SK-N-SH (cell line): ENCODE data around the gene KCNIP4. TPM values are rescaled to one million over a fixed set of nuclear protein-coding genes. Genes with fewer than 3 reads are reported as not detected.

Source experiments
- CTCF ChIA-PET: fragments of 300-600, 350-600 bp; formaldehyde crosslinking; extraction: SDS; loops from one replicate; lab custom pipeline; 2021; lab: Yijun Ruan, JAX
- POLR2A ChIA-PET: fragments of 350-600 bp; sonication (Branson Sonifier 250); formaldehyde crosslinking; extraction: SDS; loops from one replicate; lab custom pipeline; 2020; ENCODE audit warnings: antibody characterized with exemption, inconsistent platforms; lab: Yijun Ruan, JAX
- DNase-seq: peaks from one replicate; pipeline ENCODE4 v3.0.0; 2012
- H2AFZ ChIP-seq: fragments of 200-600 bp; sonication (generic); 2 replicates; pipeline ENCODE4 v1.8.1; 2016; ENCODE audit warnings: antibody characterized with exemption, mild to moderate bottlenecking, low read depth
- H3F3A ChIP-seq: fragments of 200-600 bp; sonication (generic); replicated peaks from 2 replicates; pipeline ENCODE3; 2016; ENCODE audit warnings: antibody characterized with exemption, mild to moderate bottlenecking; ENCODE audit not compliant: insufficient read depth
- H3K27ac ChIP-seq, 2 experiments: fragments of 200-500 bp in 1 of 2; fragments of 200-600 bp in 1 of 2; sonication (Bioruptor generic) in 1 of 2; sonication (generic), shearing (Covaris generic) in 1 of 2; 2 replicates each; pipeline versions ENCODE4 v1.5.1 to v1.6.1; 2014 to 2016; ENCODE audit warnings: low read depth in 2 of 2, inconsistent platforms in 1 of 2, low read length in 1 of 2, mild to moderate bottlenecking in 1 of 2, mixed read lengths in 1 of 2
- H3K27me3 ChIP-seq: fragments of 200-600 bp; sonication (generic), shearing (Covaris generic); 2 replicates; pipeline ENCODE4 v1.6.1; 2016; ENCODE audit warnings: mixed run types; ENCODE audit not compliant: insufficient read depth
- H3K36me3 ChIP-seq, 2 experiments: fragments of 200-500 bp in 1 of 2; fragments of 200-600 bp in 1 of 2; sonication (Bioruptor generic) in 1 of 2; sonication (generic) in 1 of 2; replicated peaks in 1 of 2; 2 replicates each; pipeline versions ENCODE3 to v1.5.1; 2014 to 2016; ENCODE audit warnings: low read length in 1 of 2, mild to moderate bottlenecking in 1 of 2; ENCODE audit not compliant: insufficient read depth in 2 of 2, control insufficient read depth in 1 of 2
- H3K4me1 ChIP-seq, 2 experiments: fragments of 200-500 bp in 1 of 2; fragments of 200-600 bp in 1 of 2; sonication (Bioruptor generic) in 1 of 2; sonication (generic), shearing (Covaris generic) in 1 of 2; 2 replicates each; pipeline versions ENCODE4 v1.5.1 to v1.6.1; 2014 to 2016; ENCODE audit warnings: low read depth in 1 of 2, low read length in 1 of 2, mixed run types in 1 of 2; ENCODE audit not compliant: insufficient read depth in 2 of 2, control insufficient read depth in 1 of 2
- H3K4me2 ChIP-seq: fragments of 200-600 bp; sonication (generic), shearing (Covaris generic); 2 replicates; pipeline ENCODE4 v1.6.1; 2017; ENCODE audit warnings: mixed run types
- H3K4me3 ChIP-seq, 2 experiments: fragments of 200-500 bp in 1 of 2; fragments of 200-600 bp in 1 of 2; sonication (Bioruptor generic) in 1 of 2; sonication (generic), shearing (Covaris generic) in 1 of 2; 2 replicates each; pipeline versions ENCODE4 v1.5.1 to v1.8.1; 2014 to 2016; ENCODE audit warnings: low read depth in 2 of 2, inconsistent platforms in 1 of 2, low read length in 1 of 2, mild to moderate bottlenecking in 1 of 2, mixed read lengths in 1 of 2, moderate library complexity in 1 of 2
- H3K79me2 ChIP-seq: fragments of 200-600 bp; sonication (generic); 2 replicates; pipeline ENCODE4 v1.8.1; 2017; ENCODE audit warnings: mild to moderate bottlenecking; ENCODE audit not compliant: insufficient read depth
- H3K9ac ChIP-seq: fragments of 200-600 bp; sonication (generic); 2 replicates; pipeline ENCODE4 v1.6.1; 2017; ENCODE audit warnings: mixed run types
- H3K9me2 ChIP-seq: fragments of 200-600 bp; sonication (generic); 2 replicates; pipeline ENCODE4 v1.6.1; 2017; ENCODE audit warnings: mixed run types
- H3K9me3 ChIP-seq: fragments of 200-600 bp; sonication (generic); 2 replicates; pipeline ENCODE4 v1.6.1; 2017; ENCODE audit warnings: mixed run types, mild to moderate bottlenecking, moderate library complexity
- H4K20me1 ChIP-seq: fragments of 200-600 bp; sonication (generic); 2 replicates; pipeline ENCODE4 v1.6.1; 2017; ENCODE audit warnings: mild to moderate bottlenecking, mixed run types; ENCODE audit not compliant: insufficient read depth
- CHD2 ChIP-seq: fragments of 150-350 bp; IDR thresholded peaks from 2 replicates; pipeline ENCODE4 v1.6.1; 2018; ENCODE audit warnings: low read length; ENCODE audit not compliant: partially characterized antibody
- CTCF ChIP-seq: fragments of 200-600 bp; sonication (generic); IDR thresholded peaks from 2 replicates; pipeline ENCODE4 v1.6.1; 2017; ENCODE audit warnings: antibody characterized with exemption, mild to moderate bottlenecking, moderate library complexity
- ELF1 ChIP-seq: IDR thresholded peaks from 2 replicates; pipeline ENCODE4 v1.4.0; 2012
- EP300 ChIP-seq, 2 experiments: IDR thresholded peaks; 2 replicates each; pipeline versions ENCODE4 v1.4.0 to v1.6.1; 2012; ENCODE audit warnings: borderline replicate concordance in 1 of 2, low read depth in 1 of 2, low read length in 1 of 2
- EZH2phosphoT487 ChIP-seq: fragments of 200-600 bp; sonication (generic); IDR thresholded peaks from 2 replicates; pipeline ENCODE4 v1.6.1; 2017; ENCODE audit warnings: low read depth, mixed run types, mild to moderate bottlenecking, antibody characterized with exemption, moderate library complexity, borderline replicate concordance
- GATA2 ChIP-seq: sonication (generic); formaldehyde crosslinking; IDR thresholded peaks from 2 replicates; pipeline ENCODE4 v1.5.0; 2020; ENCODE audit warnings: mild to moderate bottlenecking, missing genetic modification reagents
- JUND ChIP-seq: IDR thresholded peaks from 2 replicates; pipeline ENCODE4 v1.4.0; 2012
- NRF1 ChIP-seq: IDR thresholded peaks from 2 replicates; pipeline ENCODE4 v1.6.1; 2012; ENCODE audit warnings: low read depth, mild to moderate bottlenecking, low read length
- POLR2AphosphoS5 ChIP-seq: IDR thresholded peaks from 2 replicates; pipeline ENCODE4 v1.6.1; 2012; ENCODE audit warnings: low read depth, low read length
- RAD21 ChIP-seq: IDR thresholded peaks from 2 replicates; pipeline ENCODE4 v1.6.1; 2012; ENCODE audit warnings: mild to moderate bottlenecking, low read length
- RCOR1 ChIP-seq: fragments of 150-350 bp; IDR thresholded peaks from 2 replicates; pipeline ENCODE4 v1.6.1; 2017; ENCODE audit warnings: antibody characterized with exemption, low read length
- RFX5 ChIP-seq: IDR thresholded peaks from 2 replicates; pipeline ENCODE4 v1.6.1; 2012; ENCODE audit warnings: mild to moderate bottlenecking, improper control_type of control experiment, low read length
- RXRA ChIP-seq: IDR thresholded peaks from 2 replicates; pipeline ENCODE4 v1.4.0; 2012; ENCODE audit warnings: low read depth, mild to moderate bottlenecking, borderline replicate concordance
- SIN3A ChIP-seq: IDR thresholded peaks from 2 replicates; pipeline ENCODE4 v1.6.1; 2012; ENCODE audit warnings: low read depth, mild to moderate bottlenecking, low read length, moderate library complexity, borderline replicate concordance
- SMC3 ChIP-seq: IDR thresholded peaks from 2 replicates; pipeline ENCODE4 v1.6.1; 2012; ENCODE audit warnings: low read depth, low read length, improper control_type of control experiment
- USF2 ChIP-seq: fragments of 150-350 bp; IDR thresholded peaks from 2 replicates; pipeline ENCODE4 v1.6.1; 2017; ENCODE audit warnings: antibody characterized with exemption, low read length, low read depth, borderline replicate concordance
- YY1 ChIP-seq: IDR thresholded peaks from 2 replicates; pipeline ENCODE4 v1.4.0; 2012; ENCODE audit warnings: low read depth, mild to moderate bottlenecking
- ZBTB33 ChIP-seq: IDR thresholded peaks from 2 replicates; pipeline ENCODE4 v1.4.0; 2012; ENCODE audit warnings: low read depth, borderline replicate concordance
- WGBS: methylation state at CpG from one replicate; pipeline ENCODE4 v1.1.6; 2017; ENCODE audit warnings: low lambda C conversion rate; 5-methylcytosine and 5-hydroxymethylcytosine counted together
- polyA plus RNA-seq, 3 experiments: library from polyadenylated mRNA; depleted of rRNA; stranded (reverse); fragments of >200 nt; gene quantifications; 2 replicates each; pipeline ENCODE4 v1.2.3, GENCODE V29; 2012
- TF ChIP-seq, protein P1 (sequence below): IDR thresholded peaks from 2 replicates; pipeline ENCODE4 v1.4.0; 2012; ENCODE audit warnings: low read depth
- TF ChIP-seq, protein P2 (sequence below): IDR thresholded peaks from 2 replicates; pipeline ENCODE4; 2012

KCNIP4 gene
- polyA plus RNA-seq, 1 of the 3 experiments (the other 2 are of a cell fraction), result 0.18 TPM

DNA sequence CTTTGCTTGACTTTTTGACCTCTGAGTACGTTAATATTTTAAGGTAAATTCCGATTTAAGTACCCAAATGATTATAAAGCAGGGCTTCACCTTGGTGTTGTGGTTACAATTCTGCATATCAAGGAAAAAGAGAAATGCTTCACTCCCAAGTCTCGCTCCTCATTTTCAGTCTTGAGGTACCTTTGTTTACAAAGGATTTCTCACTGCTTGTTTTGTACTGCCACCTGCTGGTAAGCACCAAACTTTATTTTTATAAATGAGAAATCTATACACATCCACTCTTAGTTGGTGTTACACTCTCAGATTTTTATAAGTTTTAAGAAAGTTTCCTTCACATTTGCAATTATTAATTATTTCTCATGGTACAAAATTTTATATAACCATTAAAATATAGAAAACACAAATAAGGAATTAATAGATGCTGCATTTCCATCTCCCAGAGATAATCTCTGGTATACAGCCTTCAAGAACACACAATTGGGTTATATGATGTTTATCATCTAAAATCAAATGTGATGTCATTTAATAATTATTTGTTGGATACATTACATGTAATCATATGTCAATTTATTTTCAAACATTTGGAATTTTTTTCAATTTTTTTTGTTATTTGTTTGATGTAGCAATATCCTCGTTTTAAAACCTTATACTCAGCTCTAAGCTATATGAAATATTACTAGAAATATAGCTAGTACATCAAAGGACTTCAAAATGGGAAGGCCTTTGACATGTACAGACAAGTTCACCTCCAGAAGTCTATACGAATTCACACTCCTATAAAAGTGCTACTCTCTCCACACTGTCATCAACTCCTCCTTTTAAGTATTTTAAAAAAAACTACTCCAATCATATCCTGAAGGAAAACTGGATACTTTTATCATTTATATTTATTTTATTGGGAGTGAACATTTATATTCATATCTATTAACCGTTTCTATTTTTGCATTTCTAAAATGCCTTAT lies 179.9 kb downstream of the KCNIP4 start (continued):
- TF ChIP-seq ZBTB33, result no peak
- no peak for TF ChIP-seq NRF1
- peak; percentile 98 for TF ChIP-seq RAD21

GRCh38 chr4:21765810-21766407 lies 182.7 kb downstream of the KCNIP4 start:
- Histone ChIP-seq H3K4me1 (peaks cover 8 to 29% of the 10 kb centered on the region in 2 experiments; a peak in 3 of 4 replicates), H3K4me2 (no peak overlapping the region), H3K27ac (peak overlapping the region in 1 of 2 experiments; percentile 99; a peak in 2 of 4 replicates), H3K79me2 (no peaks in the 10 kb centered on the region), H4K20me1 (no peaks in the 10 kb centered on the region), H3F3A (peaks cover 18% of the 10 kb centered on the region), H3K27me3 (no peaks in the 10 kb centered on the region), H3K9me2 (no peaks in the 10 kb centered on the region), H3K4me3 (no peak overlapping the region; a peak in 1 of 4 replicates), H3K9me3 (no peaks in the 10 kb centered on the region), H3K9ac (no peak overlapping the region), H2AFZ (no peak overlapping the region), H3K36me3 (no peaks in the 10 kb centered on the region)
- 36% methylated on average over 8 of the region's 8 CpGs for WGBS
- ChIA-PET POLR2A (interaction anchor here (1.9 kb wide), 1 partner anchor 32 kb away, joined by 5 read pairs; no protein-coding TSS in a partner anchor), CTCF (interaction anchor here (0.6 to 9.0 kb wide), 27 partner anchors 14 to 992 kb away, joined by 3 to 234 read pairs (median 3); no protein-coding TSS in a partner anchor)
- DNase-seq, result peak; percentile 25
- TF ChIP-seq, protein P1, sequence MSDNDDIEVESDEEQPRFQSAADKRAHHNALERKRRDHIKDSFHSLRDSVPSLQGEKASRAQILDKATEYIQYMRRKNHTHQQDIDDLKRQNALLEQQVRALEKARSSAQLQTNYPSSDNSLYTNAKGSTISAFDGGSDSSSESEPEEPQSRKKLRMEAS, result no peak
- TF ChIP-seq CTCF, result peak; percentile 93
- peak; percentile 78; the same call in 1 of the 2 replicates for TF ChIP-seq YY1
- TF ChIP-seq, protein P2, sequence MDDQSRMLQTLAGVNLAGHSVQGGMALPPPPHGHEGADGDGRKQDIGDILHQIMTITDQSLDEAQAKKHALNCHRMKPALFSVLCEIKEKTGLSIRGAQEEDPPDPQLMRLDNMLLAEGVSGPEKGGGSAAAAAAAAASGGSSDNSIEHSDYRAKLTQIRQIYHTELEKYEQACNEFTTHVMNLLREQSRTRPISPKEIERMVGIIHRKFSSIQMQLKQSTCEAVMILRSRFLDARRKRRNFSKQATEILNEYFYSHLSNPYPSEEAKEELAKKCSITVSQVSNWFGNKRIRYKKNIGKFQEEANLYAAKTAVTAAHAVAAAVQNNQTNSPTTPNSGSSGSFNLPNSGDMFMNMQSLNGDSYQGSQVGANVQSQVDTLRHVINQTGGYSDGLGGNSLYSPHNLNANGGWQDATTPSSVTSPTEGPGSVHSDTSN, result no peak
- TF ChIP-seq RAD21, result peak; percentile 92
- no peak for TF ChIP-seq SIN3A
- no peak for TF ChIP-seq ELF1
- no peak for TF ChIP-seq EP300 (IDR thresholded peaks at IDR 0.05; ENCODE audit: borderline replicate concordance in 1 of 2, low read depth in 1 of 2, low read length in 1 of 2)
- TF ChIP-seq CHD2, result peak; percentile 62
- no peak for TF ChIP-seq RFX5
- no peak for TF ChIP-seq GATA2
- no peak for TF ChIP-seq POLR2AphosphoS5
- TF ChIP-seq RXRA, result no peak
- no peak for TF ChIP-seq JUND
- no peak for TF ChIP-seq EZH2phosphoT487
- peak; percentile 95 for TF ChIP-seq SMC3
- no peak for TF ChIP-seq RCOR1
- no peak for TF ChIP-seq USF2
